ENCODE measurements around the gene DMAC1. TPM values are rescaled to one million over a fixed set of nuclear protein-coding genes. Genes with fewer than 3 reads are reported as not detected.

The DMAC1 gene
- total RNA-seq, 2 experiments from 2014 or later = 55.1 to 56.5 TPM

DNA sequence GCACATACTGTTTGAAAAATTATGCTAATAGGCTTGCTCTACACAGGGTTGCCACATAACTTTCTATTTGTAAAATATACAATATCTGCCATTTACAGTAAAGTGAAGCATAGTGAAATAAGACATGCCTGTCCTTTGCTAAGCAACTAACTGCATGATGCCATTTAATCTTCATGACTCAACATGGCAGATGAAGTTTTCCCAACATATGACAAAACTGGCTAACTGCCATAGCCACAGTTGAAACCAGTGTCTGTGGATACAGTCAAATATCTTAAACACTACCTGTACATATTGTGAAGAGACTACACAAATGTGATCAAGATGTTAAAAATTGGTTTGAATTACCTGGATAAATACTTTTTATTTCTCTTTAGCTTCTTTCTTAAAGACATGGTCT lies 3.1 kb upstream of the DMAC1 start:
- ATAC-seq (ENCODE audit: low read depth) (no peak), DNase-seq (no peak)
- Mint-ChIP-seq H3K36me3 (peaks cover 5% of the 10 kb centered on the region), H3K4me3 (no peak overlapping the region), H3K27ac (no peak overlapping the region), H3K4me1 (peaks cover 12% of the 10 kb centered on the region), H3K9me3 (no peaks in the 10 kb centered on the region), H3K27me3 (no peaks in the 10 kb centered on the region)
- POLR2A ChIA-PET = no interaction called here

DNA sequence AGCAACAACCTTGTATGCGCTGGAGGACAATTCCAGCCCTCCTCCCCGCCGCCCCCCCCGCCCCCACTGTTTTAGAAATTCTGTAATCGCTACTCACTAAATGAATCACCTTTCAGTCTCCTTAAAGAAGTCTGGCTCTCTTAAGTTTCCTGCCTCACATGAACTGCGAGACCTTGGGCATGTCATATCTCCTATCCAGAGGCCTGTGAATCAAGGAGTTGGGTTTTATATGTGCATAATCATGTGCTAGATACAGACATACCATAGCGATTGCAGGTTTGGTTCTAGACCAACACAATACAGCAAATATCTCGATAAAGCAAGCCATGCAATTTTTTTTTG lies 337 bp upstream of the DMAC1 start:
- DNase-seq (no peak), ATAC-seq (ENCODE audit: low read depth) (peak; percentile 23)
- H3K36me3 Mint-ChIP-seq = peaks cover 18% of the 10 kb centered on the region
- H3K27me3 Mint-ChIP-seq = no peaks in the 10 kb centered on the region
- H3K9me3 Mint-ChIP-seq = no peaks in the 10 kb centered on the region
- H3K27ac Mint-ChIP-seq = peak overlapping the region; percentile 96
- POLR2A ChIA-PET = no interaction called here
- H3K4me3 Mint-ChIP-seq = peak overlapping the region; percentile 94
- peaks cover 18% of the 10 kb centered on the region for H3K4me1 Mint-ChIP-seq

DNA sequence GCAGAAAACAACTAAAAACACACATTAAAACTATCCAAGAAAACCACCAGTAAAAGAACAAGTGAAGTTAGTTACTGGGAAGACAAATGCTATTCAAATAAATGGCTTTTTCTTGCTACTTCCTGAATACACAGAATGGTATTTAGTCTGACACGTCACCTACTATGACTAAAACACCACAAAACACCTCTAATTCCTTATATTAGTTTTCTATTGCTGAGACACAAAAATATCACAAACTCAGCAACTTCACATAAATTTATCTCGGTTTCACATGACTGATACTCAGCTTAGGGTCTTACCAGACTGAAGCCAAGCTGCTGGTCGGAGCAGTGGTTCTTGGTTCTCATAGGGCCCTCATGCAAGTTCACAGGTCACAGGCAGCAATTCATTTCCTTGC lies 5.4 kb downstream of the DMAC1 start:
- Mint-ChIP-seq H3K36me3 (peaks cover 34% of the 10 kb centered on the region), H3K27me3 (no peaks in the 10 kb centered on the region), H3K4me3 (no peak overlapping the region), H3K9me3 (no peaks in the 10 kb centered on the region), H3K4me1 (peaks cover 15% of the 10 kb centered on the region), H3K27ac (no peak overlapping the region)
- ATAC-seq (ENCODE audit: low read depth) (no peak), DNase-seq (no peak)
- POLR2A ChIA-PET = no interaction called here

DNA sequence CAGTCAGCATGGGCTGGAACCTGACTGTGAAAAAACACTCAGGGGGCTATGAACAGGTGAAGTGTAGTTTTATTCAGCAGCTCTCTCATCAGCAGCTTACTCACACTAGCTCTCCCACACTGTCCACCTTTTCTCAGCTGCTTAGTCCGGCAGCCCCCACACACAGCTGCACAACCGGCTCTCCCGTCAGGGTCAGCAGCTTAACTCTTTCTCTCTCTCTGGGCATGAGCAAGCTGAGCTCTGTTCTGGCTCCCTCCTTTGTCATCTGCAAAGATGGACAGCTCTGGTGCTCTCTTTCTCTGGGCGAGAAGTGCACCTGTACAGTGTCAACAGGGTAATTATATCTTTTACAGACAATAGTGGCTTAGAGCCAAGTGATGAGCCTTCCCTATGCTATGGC lies 8.2 kb downstream of the DMAC1 start:
- no peaks in the 10 kb centered on the region for H3K9me3 Mint-ChIP-seq
- H3K27me3 Mint-ChIP-seq = no peaks in the 10 kb centered on the region
- ATAC-seq (ENCODE audit: low read depth) (no peak), DNase-seq (no peak)
- POLR2A ChIA-PET = no interaction called here
- peaks cover 25% of the 10 kb centered on the region for H3K36me3 Mint-ChIP-seq
- H3K4me3 Mint-ChIP-seq = no peak overlapping the region
- peaks cover 3% of the 10 kb centered on the region for H3K4me1 Mint-ChIP-seq
- no peak overlapping the region for H3K27ac Mint-ChIP-seq

DNA sequence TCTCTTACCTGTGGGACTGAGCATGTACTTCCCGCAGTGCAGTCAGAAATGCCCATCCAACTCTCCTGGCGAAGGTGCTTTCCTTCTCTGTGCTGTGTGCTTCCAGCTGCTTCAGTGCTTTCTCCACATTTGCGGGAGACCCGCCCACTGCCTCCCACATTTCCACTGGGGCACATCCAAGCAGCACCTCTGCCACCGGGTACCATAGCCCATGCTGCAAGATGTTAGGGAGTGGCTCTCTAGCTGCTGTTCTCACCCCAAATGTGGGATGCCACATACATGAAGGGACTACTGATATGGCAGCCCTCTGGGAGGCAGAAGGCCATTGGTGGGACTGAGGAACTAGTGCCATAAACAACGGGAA lies 8.8 kb downstream of the DMAC1 start:
- no peak overlapping the region for H3K27ac Mint-ChIP-seq
- ATAC-seq (ENCODE audit: low read depth) = no peak
- peaks cover 21% of the 10 kb centered on the region for H3K36me3 Mint-ChIP-seq
- DNase-seq = no peak
- no peaks in the 10 kb centered on the region for H3K27me3 Mint-ChIP-seq
- no peaks in the 10 kb centered on the region for H3K9me3 Mint-ChIP-seq
- peaks cover 2% of the 10 kb centered on the region for H3K4me1 Mint-ChIP-seq
- POLR2A ChIA-PET = no interaction called here
- no peak overlapping the region for H3K4me3 Mint-ChIP-seq

DNA sequence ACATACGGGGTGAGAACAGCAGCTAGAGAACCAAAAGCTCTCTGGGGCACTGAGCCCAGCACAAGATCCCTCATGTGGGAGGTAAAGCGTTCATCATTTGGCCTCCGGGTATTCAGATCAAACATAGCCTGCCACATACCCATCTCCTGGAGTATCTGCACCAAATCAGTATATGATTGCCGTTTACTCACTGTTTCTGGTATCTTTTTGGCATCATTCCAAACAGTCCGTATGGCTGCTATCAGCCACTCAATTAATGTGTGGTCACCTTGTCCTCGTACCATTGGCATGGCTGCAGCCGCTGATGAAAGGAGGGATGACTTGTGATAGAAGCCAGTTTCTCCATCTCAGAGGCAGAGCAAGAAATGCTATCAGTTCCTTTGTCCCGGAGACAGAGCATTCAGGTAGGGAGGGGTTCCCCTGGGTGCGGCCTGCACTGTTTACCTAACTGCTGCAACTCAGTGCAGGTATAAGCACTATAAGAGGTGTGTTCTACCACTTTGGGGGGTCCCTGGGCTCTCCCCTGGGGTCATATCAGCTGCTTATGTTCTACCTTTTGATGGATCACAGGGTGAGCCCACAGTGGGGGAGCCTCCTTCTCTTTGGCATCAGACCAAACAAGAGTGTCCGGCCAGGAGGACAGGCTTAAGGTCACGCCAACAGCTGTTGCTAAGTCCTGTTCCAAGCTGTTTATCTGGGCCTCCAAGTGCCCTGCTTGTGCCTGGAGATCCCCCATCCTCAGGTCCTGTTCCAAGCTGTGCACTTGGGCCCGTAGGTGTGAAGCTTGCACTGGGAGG lies 9.4 kb downstream of the DMAC1 start:
- ATAC-seq (ENCODE audit: low read depth) = no peak
- peaks cover 2% of the 10 kb centered on the region for H3K4me1 Mint-ChIP-seq
- no peak overlapping the region for H3K4me3 Mint-ChIP-seq
- H3K36me3 Mint-ChIP-seq = peaks cover 18% of the 10 kb centered on the region
- no peaks in the 10 kb centered on the region for H3K27me3 Mint-ChIP-seq
- H3K27ac Mint-ChIP-seq = no peak overlapping the region
- DNase-seq = no peak
- no peaks in the 10 kb centered on the region for H3K9me3 Mint-ChIP-seq
- POLR2A ChIA-PET = no interaction called here

DNA sequence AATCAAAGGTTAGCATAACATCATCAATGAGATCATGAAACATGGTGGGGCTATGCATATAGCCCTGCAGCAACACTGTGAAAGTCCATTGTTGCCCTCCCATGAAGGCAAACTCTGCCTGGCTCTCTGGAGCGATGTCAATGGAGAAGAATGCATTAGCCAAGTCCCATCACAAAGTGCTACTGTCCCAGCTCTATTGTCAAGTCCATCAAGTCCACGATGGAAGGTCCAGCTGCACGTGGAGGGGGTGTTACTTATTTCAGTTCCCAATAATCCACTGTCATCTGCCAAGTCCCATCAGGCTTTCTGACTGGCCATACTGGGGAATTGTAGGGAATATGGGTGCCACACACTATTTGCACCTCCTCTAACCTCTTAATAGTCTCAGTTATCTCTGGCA lies 10.8 kb downstream of the DMAC1 start:
- Mint-ChIP-seq H3K27ac (no peak overlapping the region), H3K36me3 (peaks cover 16% of the 10 kb centered on the region), H3K27me3 (no peaks in the 10 kb centered on the region), H3K9me3 (no peaks in the 10 kb centered on the region), H3K4me3 (no peak overlapping the region), H3K4me1 (no peaks in the 10 kb centered on the region)
- ATAC-seq (ENCODE audit: low read depth) (no peak), DNase-seq (no peak)
- POLR2A ChIA-PET = no interaction called here

DNA sequence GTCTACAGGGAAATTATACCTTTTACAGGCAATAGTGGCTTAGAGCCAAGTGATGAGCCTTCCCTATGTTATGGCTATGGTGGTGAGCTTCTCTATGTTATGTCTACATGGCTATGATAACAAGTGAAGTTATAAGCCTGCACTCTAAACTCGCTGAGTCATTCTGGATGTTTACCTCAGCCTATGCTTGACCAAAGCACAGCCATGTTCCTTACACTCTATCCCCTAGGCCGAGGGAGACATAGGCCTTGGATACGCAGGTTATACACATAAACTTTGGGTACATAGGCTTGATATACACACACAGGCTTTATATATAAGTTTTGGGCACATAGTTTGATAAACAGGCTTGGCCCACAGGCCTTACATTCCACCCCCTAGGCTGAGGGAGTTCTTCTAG lies 13.8 kb downstream of the DMAC1 start:
- POLR2A ChIA-PET = no interaction called here
- no peak overlapping the region for H3K4me3 Mint-ChIP-seq
- DNase-seq (no peak), ATAC-seq (ENCODE audit: low read depth) (no peak)
- H3K27ac Mint-ChIP-seq = no peak overlapping the region
- no peaks in the 10 kb centered on the region for H3K27me3 Mint-ChIP-seq
- H3K9me3 Mint-ChIP-seq = no peaks in the 10 kb centered on the region
- no peaks in the 10 kb centered on the region for H3K4me1 Mint-ChIP-seq
- H3K36me3 Mint-ChIP-seq = no peaks in the 10 kb centered on the region

DNA sequence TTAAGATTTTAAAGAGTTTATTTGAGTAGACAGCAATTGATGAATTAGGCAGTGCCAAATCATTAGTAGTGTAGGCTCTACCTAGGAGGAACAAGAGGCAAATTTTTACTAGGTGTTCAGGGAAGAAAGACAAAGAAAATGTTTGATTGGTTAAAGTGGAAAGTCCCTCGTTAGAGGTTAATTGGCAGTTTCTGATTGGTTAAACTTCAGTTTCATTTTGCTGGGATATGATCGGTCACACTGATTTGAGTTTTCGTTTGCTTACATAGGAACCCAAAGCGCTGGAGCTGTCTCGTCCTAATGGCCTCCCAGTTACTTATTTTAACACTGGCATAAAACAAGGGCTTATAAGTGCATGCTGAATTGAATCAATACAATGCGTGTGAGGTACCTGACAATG lies 15.1 kb downstream of the DMAC1 start:
- Mint-ChIP-seq H3K27me3 (no peaks in the 10 kb centered on the region), H3K9me3 (no peaks in the 10 kb centered on the region), H3K4me1 (no peaks in the 10 kb centered on the region), H3K27ac (no peak overlapping the region), H3K36me3 (no peaks in the 10 kb centered on the region), H3K4me3 (no peak overlapping the region)
- POLR2A ChIA-PET = no interaction called here
- no peak for DNase-seq
- ATAC-seq (ENCODE audit: low read depth) = no peak

DNA sequence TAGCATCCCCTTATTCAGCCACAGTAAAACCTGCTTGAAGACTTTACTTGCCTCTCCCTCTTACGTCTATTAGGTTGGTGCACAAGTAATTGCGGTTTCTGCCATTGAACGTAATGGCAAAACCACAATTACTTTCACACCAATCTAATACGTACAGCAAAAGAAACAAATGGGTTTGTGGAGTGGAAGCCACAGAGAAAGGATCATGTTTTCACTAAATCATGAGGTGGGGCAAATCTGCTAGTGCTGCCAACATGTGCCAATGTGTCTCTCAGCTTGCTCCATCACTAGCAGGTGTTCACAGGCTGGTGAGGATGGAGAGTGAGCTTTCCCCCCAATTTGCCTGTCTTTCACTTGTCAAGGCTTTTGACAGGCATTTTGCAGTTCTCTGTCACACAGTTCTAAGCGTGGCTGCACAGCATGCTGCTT lies 15.9 kb downstream of the DMAC1 start:
- Mint-ChIP-seq H3K27me3 (peaks cover 2% of the 10 kb centered on the region), H3K9me3 (no peaks in the 10 kb centered on the region), H3K36me3 (no peaks in the 10 kb centered on the region), H3K4me3 (no peak overlapping the region), H3K4me1 (no peaks in the 10 kb centered on the region), H3K27ac (no peak overlapping the region)
- DNase-seq (no peak), ATAC-seq (ENCODE audit: low read depth) (no peak)
- POLR2A ChIA-PET = no interaction called here

DNA sequence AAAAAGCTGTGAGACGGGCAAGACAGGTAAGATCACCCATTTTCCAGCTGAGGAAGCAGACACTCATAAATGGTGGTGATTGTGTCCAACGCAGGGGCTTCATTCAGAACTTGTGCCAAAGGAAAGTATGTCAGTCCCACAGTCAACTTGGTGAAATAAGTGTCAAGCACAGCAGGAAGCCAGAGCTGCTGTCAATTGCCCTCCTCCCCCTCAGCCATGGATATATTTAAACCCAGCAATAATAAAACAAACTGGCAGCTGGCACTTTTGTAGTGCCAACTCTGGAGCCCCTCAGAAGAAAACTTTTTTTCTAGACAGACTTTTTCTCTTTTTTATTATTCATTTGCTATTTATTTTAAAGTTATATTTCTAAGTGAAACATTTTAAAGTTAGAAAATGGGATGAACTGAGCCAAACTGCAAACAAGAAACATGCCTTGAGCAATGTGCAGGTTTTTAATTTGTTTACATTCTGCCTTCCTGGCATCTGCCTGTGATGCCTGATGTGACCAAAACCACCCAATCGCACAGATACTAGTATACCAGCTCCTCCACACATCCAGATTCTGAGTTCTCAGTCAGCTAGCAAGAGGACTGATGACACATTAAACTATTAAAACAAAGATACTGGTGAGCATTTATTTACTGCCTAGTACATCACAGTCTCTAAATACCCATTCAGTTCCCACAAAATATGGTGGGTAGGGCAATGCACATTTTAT lies 17.0 kb downstream of the DMAC1 start:
- no peak overlapping the region for H3K27ac Mint-ChIP-seq
- H3K9me3 Mint-ChIP-seq = no peaks in the 10 kb centered on the region
- H3K4me3 Mint-ChIP-seq = no peak overlapping the region
- ATAC-seq (ENCODE audit: low read depth) (no peak), DNase-seq (no peak)
- H3K27me3 Mint-ChIP-seq = peaks cover 2% of the 10 kb centered on the region
- no peaks in the 10 kb centered on the region for H3K36me3 Mint-ChIP-seq
- H3K4me1 Mint-ChIP-seq = no peaks in the 10 kb centered on the region
- POLR2A ChIA-PET = interaction anchor here (0.6 kb wide), 1 partner anchor 82 kb away, joined by 7 read pairs; no protein-coding TSS in a partner anchor

DNA sequence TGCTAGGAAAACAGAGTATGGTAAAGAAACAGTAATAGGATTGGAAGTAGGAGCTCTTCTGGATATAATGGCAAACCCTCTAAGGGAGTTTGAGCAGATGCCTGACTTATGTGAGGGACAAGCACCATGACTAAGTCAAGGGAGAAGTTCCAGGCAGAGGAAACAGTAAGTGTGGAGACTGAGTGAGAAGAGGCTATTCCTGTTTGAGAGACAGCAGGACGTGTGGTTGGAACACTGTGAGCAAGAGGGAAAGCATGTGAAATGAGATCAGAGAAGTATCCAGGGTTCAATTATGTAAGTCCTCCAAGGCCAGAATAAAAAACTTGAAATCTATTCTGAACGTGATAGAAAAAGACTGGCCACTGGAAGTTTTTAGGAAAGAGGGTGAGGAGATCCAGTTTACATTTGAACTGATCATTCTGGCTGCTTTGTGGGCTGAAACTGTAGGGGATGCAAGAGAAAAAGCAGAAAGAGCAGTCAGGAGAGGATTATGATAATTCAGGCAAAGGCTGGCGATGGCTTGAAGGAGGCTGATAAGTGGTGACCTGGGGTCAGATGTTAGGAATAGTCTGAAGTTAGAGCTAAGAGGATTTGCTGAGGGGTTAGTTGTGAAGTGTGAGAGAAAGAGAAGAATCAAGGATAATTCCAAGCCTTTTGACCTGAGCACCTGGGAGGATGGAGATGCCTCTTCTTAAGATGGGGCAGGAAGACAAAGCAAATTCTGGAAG lies 19.2 kb downstream of the DMAC1 start:
- POLR2A ChIA-PET = no interaction called here
- H3K4me3 Mint-ChIP-seq = no peak overlapping the region
- no peak overlapping the region for H3K27ac Mint-ChIP-seq
- no peak for ATAC-seq (ENCODE audit: low read depth)
- peaks cover 9% of the 10 kb centered on the region for H3K27me3 Mint-ChIP-seq
- no peaks in the 10 kb centered on the region for H3K36me3 Mint-ChIP-seq
- peaks cover 4% of the 10 kb centered on the region for H3K4me1 Mint-ChIP-seq
- H3K9me3 Mint-ChIP-seq = no peaks in the 10 kb centered on the region
- no peak for DNase-seq

DNA sequence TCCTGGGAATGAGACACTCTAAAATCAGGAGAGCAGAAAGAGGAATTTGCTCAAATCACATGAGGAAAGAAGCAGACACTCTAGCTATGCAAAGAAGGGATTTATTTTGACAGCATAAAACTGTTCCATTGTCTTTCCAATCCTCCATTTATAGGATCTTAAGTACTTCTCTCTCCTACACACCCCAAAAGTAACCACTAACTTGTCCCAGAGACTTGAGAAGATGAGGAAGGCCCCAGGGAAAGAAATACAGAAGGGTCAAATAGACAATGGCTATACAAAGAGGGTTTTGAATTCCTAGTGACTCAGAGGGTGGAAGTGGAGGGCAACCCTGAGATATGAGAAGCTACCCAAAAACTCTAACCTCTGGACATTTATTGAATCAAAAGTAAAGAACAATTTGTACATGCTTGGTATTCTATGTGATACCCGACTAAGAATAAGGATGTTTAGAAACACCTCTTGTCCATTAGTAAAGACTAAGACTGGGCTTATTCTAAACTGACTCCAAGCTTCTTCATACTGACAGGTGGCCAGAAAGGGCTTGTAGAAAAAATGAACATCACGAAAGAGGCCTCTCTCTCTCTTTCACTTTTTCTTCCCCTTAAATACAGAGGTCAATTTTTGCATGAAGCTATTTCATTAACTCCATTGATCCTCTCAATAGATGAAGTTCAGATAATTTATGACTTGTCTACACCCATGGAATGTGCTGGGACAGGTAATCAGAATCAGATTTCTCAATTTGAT lies 20.6 kb downstream of the DMAC1 start:
- POLR2A ChIA-PET = no interaction called here
- Mint-ChIP-seq H3K4me1 (peaks cover 4% of the 10 kb centered on the region), H3K36me3 (no peaks in the 10 kb centered on the region), H3K4me3 (no peak overlapping the region), H3K27ac (no peak overlapping the region), H3K27me3 (peaks cover 9% of the 10 kb centered on the region), H3K9me3 (no peaks in the 10 kb centered on the region)
- ATAC-seq (ENCODE audit: low read depth) (no peak), DNase-seq (no peak)

Measured in activated naive CD8-positive, alpha-beta T cell treated with anti-CD3 and anti-CD28 coated beads, Interleukin-2, amount 10 ng/mL, durations not matched to agents 7 days and 5 days (primary cell).